ENCODE data around the gene ZFYVE9.
"Not testable (repeated sequence)": the region's sequence is repeated elsewhere in the genome, so short reads cannot be mapped to it uniquely, and the experiment has no call there.

Gene ZFYVE9

DNA sequence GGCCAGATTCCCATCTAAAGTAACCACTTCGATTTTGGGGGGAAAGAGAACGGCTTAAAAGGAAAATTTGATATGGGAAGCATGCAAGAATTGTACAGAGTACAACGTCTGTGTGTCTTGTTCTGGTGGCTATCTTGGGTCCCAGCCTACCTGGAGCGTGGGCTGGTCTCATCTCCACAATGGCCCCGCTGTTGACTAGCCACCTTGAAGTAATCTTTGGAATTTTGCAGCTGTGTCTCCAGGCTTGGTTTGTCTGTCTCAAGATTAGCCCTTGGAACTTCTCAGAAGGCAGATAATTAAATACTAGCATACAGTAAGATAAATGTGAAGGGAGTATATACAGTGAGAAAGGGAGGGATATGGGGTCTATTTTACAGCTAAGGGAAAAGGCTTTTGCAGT is 225.4 kb downstream of the ZFYVE9 start:
- no peak overlapping the region for H3K4me2 ChIP-seq (ENCODE audit: low read depth, low read length, poor library complexity, severe bottlenecking)
- H2AFZ ChIP-seq (ENCODE audit: low read length), result no peak overlapping the region

DNA sequence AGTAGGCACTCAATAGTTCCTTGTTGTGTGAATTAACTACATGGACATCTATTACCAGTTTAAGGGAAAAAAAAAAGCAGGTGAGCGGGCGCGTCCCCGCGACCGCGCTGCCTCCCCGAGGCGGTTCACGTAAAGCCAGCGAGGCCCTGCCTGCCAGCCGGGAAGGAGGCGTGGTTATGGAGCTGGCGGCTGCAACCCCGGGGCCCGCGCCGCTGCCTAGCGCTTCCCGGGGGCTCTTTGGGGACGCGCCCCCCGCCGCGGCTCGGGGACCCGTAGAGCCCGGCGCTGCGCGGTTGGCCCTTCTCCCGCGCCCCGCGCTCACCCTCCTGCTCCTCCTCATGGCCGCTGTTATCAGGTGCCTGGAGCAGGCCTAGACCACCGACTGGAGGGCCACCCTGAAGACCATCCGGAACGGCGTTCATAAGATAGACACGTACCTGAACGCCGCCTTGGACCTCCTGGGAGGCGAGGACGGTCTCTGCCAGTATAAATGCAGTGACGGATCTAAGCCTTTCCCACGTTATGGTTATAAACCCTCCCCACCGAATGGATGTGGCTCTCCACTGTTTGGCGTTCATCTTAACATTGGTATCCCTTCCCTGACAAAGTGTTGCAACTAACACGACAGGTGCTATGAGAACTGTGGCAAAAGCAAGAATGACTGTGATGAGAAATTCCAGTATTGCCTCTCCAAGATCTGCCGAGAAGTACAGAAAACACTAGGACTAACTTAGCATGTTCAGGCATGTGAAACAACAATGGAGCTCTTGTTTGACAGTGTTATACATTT is 226.7 kb downstream of the ZFYVE9 start:
- H3K4me1 ChIP-seq (ENCODE audit: insufficient read depth, low read length, poor library complexity, severe bottlenecking), result peaks cover 25% of the 10 kb centered on the region
- H3K27me3 ChIP-seq (ENCODE audit: insufficient read depth, low read length, poor library complexity, severe bottlenecking), result no peaks in the 10 kb centered on the region
- no peaks in the 10 kb centered on the region for H3K9me2 ChIP-seq (replicated peaks; ENCODE audit: low read depth, low read length)
- peaks cover 5% of the 10 kb centered on the region; the same call in 1 of the 2 replicates for H3F3A ChIP-seq (ENCODE audit: low read depth)
- peaks cover 19% of the 10 kb centered on the region; the same call in 1 of the 2 replicates for H3K36me3 ChIP-seq (ENCODE audit: insufficient read depth, low read length)
- TF ChIP-seq, protein P1, sequence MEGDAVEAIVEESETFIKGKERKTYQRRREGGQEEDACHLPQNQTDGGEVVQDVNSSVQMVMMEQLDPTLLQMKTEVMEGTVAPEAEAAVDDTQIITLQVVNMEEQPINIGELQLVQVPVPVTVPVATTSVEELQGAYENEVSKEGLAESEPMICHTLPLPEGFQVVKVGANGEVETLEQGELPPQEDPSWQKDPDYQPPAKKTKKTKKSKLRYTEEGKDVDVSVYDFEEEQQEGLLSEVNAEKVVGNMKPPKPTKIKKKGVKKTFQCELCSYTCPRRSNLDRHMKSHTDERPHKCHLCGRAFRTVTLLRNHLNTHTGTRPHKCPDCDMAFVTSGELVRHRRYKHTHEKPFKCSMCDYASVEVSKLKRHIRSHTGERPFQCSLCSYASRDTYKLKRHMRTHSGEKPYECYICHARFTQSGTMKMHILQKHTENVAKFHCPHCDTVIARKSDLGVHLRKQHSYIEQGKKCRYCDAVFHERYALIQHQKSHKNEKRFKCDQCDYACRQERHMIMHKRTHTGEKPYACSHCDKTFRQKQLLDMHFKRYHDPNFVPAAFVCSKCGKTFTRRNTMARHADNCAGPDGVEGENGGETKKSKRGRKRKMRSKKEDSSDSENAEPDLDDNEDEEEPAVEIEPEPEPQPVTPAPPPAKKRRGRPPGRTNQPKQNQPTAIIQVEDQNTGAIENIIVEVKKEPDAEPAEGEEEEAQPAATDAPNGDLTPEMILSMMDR (conservative IDR thresholded peaks at IDR 0.05; ENCODE audit: low read length), result no peak
- TF ChIP-seq EZH2phosphoT487 (IDR thresholded peaks at IDR 0.05; ENCODE audit: borderline replicate concordance), result no peak
- no peak overlapping the region for H2AFZ ChIP-seq (ENCODE audit: low read length)
- H3K4me2 ChIP-seq (ENCODE audit: low read depth, low read length, poor library complexity, severe bottlenecking), result no peak overlapping the region
- peaks cover 20% of the 10 kb centered on the region for H3K79me2 ChIP-seq (ENCODE audit: insufficient read depth, low read length)
- H3K9me3 ChIP-seq (ENCODE audit: insufficient read depth, low read depth, low read length), result no peaks in the 10 kb centered on the region
- no peak overlapping the region for H3K4me3 ChIP-seq (ENCODE audit: low read length, poor library complexity, severe bottlenecking)
- H4K20me1 ChIP-seq (ENCODE audit: insufficient read depth, low read length, poor library complexity, severe bottlenecking), result peaks cover 14% of the 10 kb centered on the region
- H3K9ac ChIP-seq (ENCODE audit: low read depth, low read length, poor library complexity, severe bottlenecking), result no peak overlapping the region

More for the DNA sequence above, 225.4 kb downstream of the ZFYVE9 start:
- H3K27me3 ChIP-seq (ENCODE audit: insufficient read depth, low read length, poor library complexity, severe bottlenecking), result no peaks in the 10 kb centered on the region
- no peaks in the 10 kb centered on the region for H3K9me2 ChIP-seq (replicated peaks; ENCODE audit: low read depth, low read length)
- no peaks in the 10 kb centered on the region for H3K9me3 ChIP-seq (ENCODE audit: insufficient read depth, low read depth, low read length)
- peaks cover 8% of the 10 kb centered on the region; the same call in 1 of the 2 replicates for H3K36me3 ChIP-seq (ENCODE audit: insufficient read depth, low read length)
- peaks cover 30% of the 10 kb centered on the region for H3K79me2 ChIP-seq (ENCODE audit: insufficient read depth, low read length)
- H3K4me1 ChIP-seq (ENCODE audit: insufficient read depth, low read length, poor library complexity, severe bottlenecking), result peaks cover 30% of the 10 kb centered on the region
- TF ChIP-seq, protein P1 (conservative IDR thresholded peaks at IDR 0.05; ENCODE audit: low read length), result no peak
- TF ChIP-seq EZH2phosphoT487 (IDR thresholded peaks at IDR 0.05; ENCODE audit: borderline replicate concordance), result no peak
- peaks cover 14% of the 10 kb centered on the region for H4K20me1 ChIP-seq (ENCODE audit: insufficient read depth, low read length, poor library complexity, severe bottlenecking)
- no peak overlapping the region for H3K9ac ChIP-seq (ENCODE audit: low read depth, low read length, poor library complexity, severe bottlenecking)
- H3F3A ChIP-seq (ENCODE audit: low read depth), result peaks cover 5% of the 10 kb centered on the region; the same call in 1 of the 2 replicates
- H3K4me3 ChIP-seq (ENCODE audit: low read length, poor library complexity, severe bottlenecking), result no peak overlapping the region

DNA sequence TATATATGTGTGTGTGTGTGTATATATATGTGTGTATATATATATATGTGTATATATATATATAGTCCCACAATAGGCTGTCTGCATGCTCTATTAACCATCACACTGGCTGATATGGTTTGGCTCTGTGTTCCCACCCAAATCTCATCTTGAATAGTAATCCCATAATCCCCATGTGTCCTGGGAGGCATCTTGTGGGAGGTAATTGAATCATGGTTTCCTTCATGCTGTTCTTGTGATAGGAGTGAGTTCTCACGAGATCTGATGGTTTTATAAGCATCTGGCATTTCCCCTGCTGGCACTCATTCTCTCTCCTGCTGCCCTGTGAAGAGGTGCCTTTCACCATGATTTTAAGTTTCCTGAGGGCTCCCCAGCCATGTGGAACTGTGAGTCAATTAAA is 228.0 kb downstream of the ZFYVE9 start:
- H3K4me1 ChIP-seq (ENCODE audit: insufficient read depth, low read length, poor library complexity, severe bottlenecking), result peaks cover 14% of the 10 kb centered on the region
- not testable (repeated sequence) for H3K4me3 ChIP-seq (ENCODE audit: low read length, poor library complexity, severe bottlenecking); H3K9me2 ChIP-seq (replicated peaks; ENCODE audit: low read depth, low read length); H3K9ac ChIP-seq (ENCODE audit: low read depth, low read length, poor library complexity, severe bottlenecking); H3K27me3 ChIP-seq (ENCODE audit: insufficient read depth, low read length, poor library complexity, severe bottlenecking); H3K4me2 ChIP-seq (ENCODE audit: low read depth, low read length, poor library complexity, severe bottlenecking); H2AFZ ChIP-seq (ENCODE audit: low read length); H3K79me2 ChIP-seq (ENCODE audit: insufficient read depth, low read length); H3K9me3 ChIP-seq (ENCODE audit: insufficient read depth, low read depth, low read length); H3F3A ChIP-seq (ENCODE audit: low read depth); H4K20me1 ChIP-seq (ENCODE audit: insufficient read depth, low read length, poor library complexity, severe bottlenecking)
- H3K36me3 ChIP-seq (ENCODE audit: insufficient read depth, low read length), result peaks cover 32% of the 10 kb centered on the region

DNA sequence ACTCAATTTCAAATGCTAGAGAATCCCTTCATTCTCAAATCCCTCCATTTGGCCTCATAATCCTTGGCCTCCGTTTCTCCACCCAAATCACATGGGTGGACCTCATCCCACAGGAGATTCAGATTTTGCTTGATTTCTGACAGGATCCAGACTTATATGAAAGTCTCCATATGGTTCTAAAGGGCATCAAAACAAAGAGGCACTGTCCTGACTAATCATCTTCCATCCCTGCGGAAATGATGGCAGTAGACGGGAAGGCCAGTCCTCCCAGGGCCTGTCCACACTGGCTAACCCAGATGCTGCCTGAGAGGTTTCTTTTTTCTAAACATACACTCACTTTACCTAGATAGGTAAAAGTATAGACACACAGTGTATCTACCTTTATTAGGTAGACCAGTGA is 243.5 kb downstream of the ZFYVE9 start:
- no peak overlapping the region for H3K4me3 ChIP-seq (ENCODE audit: low read length, poor library complexity, severe bottlenecking)
- peaks cover 89% of the 10 kb centered on the region for H3K36me3 ChIP-seq (ENCODE audit: insufficient read depth, low read length)
- H4K20me1 ChIP-seq (ENCODE audit: insufficient read depth, low read length, poor library complexity, severe bottlenecking), result no peaks in the 10 kb centered on the region
- no peaks in the 10 kb centered on the region for H3K79me2 ChIP-seq (ENCODE audit: insufficient read depth, low read length)
- TF ChIP-seq, protein P1 (conservative IDR thresholded peaks at IDR 0.05; ENCODE audit: low read length), result no peak
- TF ChIP-seq EZH2phosphoT487 (IDR thresholded peaks at IDR 0.05; ENCODE audit: borderline replicate concordance), result no peak
- H2AFZ ChIP-seq (ENCODE audit: low read length), result no peak overlapping the region
- H3K9me3 ChIP-seq (ENCODE audit: insufficient read depth, low read depth, low read length), result no peaks in the 10 kb centered on the region
- no peaks in the 10 kb centered on the region for H3K4me1 ChIP-seq (ENCODE audit: insufficient read depth, low read length, poor library complexity, severe bottlenecking)
- no peaks in the 10 kb centered on the region for H3F3A ChIP-seq (ENCODE audit: low read depth)
- no peaks in the 10 kb centered on the region for H3K27me3 ChIP-seq (ENCODE audit: insufficient read depth, low read length, poor library complexity, severe bottlenecking)
- H3K4me2 ChIP-seq (ENCODE audit: low read depth, low read length, poor library complexity, severe bottlenecking), result no peak overlapping the region
- H3K9me2 ChIP-seq (replicated peaks; ENCODE audit: low read depth, low read length), result no peaks in the 10 kb centered on the region
- no peak overlapping the region for H3K9ac ChIP-seq (ENCODE audit: low read depth, low read length, poor library complexity, severe bottlenecking)

Measured in Loucy (cell line).